BJ (cell line): ENCODE data around the gene ACP7. TPM values are rescaled to one million over a fixed set of nuclear protein-coding genes. Genes with fewer than 3 reads are reported as not detected.

ENCODE experiments used
- CTCF ChIA-PET: fragments of 350-600 bp; formaldehyde crosslinking; extraction: SDS; loops from one replicate; lab custom pipeline; 2021; ENCODE audit warnings: antibody characterized with exemption, inconsistent platforms; lab: Yijun Ruan, JAX
- POLR2A ChIA-PET: fragments of 300-600 bp; sonication (Branson Sonifier 250); formaldehyde crosslinking; extraction: SDS; loops from one replicate; lab custom pipeline; 2021; ENCODE audit warnings: antibody characterized with exemption; lab: Charles Lee
- DNase-seq: peaks from one replicate; pipeline ENCODE4 v3.0.0-alpha.2; 2011; ENCODE audit warnings: low read depth
- H3K27me3 ChIP-seq: 2 replicates; pipeline ENCODE4 v1.6.0; 2011; ENCODE audit warnings: low read length; ENCODE audit not compliant: control insufficient read depth, insufficient read depth
- H3K36me3 ChIP-seq: 2 replicates; pipeline ENCODE4 v1.5.1; 2011; ENCODE audit warnings: low read length; ENCODE audit not compliant: control insufficient read depth, insufficient read depth
- H3K4me3 ChIP-seq: 2 replicates; pipeline ENCODE4 v1.5.1; 2011; ENCODE audit warnings: low read depth, mild to moderate bottlenecking, control low read depth, low read length
- polyA plus RNA-seq: library from polyadenylated mRNA; depleted of rRNA; stranded (reverse); fragments of >200 nt; gene quantifications from 2 replicates; pipeline ENCODE4 v1.2.3, GENCODE V29; 2011
- TF ChIP-seq, protein P1 (sequence below): IDR thresholded peaks from 2 replicates; pipeline ENCODE4 v1.5.1; 2011; ENCODE audit warnings: low read depth, mild to moderate bottlenecking, control low read depth, inconsistent platforms, low read length, moderate library complexity; ENCODE audit not compliant: insufficient read depth

Gene ACP7
- polyA plus RNA-seq, 1 experiment = not detected

DNA sequence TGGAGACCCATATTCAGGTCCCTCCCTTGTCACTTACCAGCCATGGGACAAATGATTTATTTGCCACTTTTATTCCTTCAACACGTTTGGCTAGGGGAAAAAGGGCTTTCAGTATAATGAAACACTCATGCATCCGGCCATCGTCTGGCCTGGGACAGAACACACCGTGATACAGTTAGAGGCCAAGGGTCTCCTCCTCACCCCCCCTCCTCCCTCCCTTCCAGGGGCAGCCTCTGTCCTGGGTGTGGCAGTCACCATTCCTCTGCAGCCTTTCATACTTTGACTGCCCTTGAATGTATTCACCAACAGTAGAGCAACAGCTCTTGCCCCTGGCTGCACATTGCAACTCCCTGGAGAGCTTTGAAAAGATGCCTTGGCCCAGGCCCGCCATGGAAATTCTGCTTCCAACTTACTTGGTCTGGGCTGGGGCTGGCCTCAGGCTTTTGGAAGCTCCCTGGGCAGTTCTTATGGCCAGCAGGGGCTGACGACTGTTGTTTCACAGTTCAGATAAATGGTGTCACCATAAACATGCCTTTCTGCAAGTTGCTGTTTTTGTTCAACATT is 44.4 kb downstream of the ACP7 start:
- no peak for DNase-seq
- TF ChIP-seq, protein P1, sequence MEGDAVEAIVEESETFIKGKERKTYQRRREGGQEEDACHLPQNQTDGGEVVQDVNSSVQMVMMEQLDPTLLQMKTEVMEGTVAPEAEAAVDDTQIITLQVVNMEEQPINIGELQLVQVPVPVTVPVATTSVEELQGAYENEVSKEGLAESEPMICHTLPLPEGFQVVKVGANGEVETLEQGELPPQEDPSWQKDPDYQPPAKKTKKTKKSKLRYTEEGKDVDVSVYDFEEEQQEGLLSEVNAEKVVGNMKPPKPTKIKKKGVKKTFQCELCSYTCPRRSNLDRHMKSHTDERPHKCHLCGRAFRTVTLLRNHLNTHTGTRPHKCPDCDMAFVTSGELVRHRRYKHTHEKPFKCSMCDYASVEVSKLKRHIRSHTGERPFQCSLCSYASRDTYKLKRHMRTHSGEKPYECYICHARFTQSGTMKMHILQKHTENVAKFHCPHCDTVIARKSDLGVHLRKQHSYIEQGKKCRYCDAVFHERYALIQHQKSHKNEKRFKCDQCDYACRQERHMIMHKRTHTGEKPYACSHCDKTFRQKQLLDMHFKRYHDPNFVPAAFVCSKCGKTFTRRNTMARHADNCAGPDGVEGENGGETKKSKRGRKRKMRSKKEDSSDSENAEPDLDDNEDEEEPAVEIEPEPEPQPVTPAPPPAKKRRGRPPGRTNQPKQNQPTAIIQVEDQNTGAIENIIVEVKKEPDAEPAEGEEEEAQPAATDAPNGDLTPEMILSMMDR = no peak; the same call in 1 of the 2 replicates
- H3K4me3 ChIP-seq = no peak overlapping the region
- no peaks in the 10 kb centered on the region for H3K27me3 ChIP-seq
- ChIA-PET CTCF (interaction anchor here (1.0 kb wide), 1 partner anchor 284 kb away, joined by 3 read pairs; the partner anchor contains the start of gene PLEKHG2), POLR2A (no interaction called here)
- H3K36me3 ChIP-seq = no peaks in the 10 kb centered on the region

DNA sequence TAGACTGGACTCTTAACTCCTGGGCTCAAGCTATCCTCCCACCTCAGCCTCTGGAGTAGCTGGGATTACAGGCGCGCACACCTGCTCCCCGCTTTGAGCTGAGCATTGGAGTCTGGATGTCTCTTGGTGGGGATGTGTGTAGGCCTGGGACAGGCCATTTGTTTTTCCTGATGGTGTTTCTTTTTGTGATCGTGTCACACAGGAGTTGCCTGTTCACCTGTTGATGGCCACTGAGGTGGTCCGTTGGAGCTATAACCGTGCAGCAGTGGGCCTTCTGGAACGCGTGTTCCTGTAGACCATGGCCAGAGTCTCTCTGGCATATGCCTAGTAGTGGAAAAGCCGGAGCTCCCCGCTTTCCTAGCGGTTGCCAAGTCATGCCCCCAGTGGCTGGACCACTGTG is 44.9 kb downstream of the ACP7 start:
- POLR2A ChIA-PET = no interaction called here
- CTCF ChIA-PET = interaction anchor here (1.0 kb wide), 2 partner anchors 199 to 283 kb away, joined by 3 to 4 read pairs; partner anchors contain the start of gene PLEKHG2
- TF ChIP-seq, protein P1 = no peak

DNA sequence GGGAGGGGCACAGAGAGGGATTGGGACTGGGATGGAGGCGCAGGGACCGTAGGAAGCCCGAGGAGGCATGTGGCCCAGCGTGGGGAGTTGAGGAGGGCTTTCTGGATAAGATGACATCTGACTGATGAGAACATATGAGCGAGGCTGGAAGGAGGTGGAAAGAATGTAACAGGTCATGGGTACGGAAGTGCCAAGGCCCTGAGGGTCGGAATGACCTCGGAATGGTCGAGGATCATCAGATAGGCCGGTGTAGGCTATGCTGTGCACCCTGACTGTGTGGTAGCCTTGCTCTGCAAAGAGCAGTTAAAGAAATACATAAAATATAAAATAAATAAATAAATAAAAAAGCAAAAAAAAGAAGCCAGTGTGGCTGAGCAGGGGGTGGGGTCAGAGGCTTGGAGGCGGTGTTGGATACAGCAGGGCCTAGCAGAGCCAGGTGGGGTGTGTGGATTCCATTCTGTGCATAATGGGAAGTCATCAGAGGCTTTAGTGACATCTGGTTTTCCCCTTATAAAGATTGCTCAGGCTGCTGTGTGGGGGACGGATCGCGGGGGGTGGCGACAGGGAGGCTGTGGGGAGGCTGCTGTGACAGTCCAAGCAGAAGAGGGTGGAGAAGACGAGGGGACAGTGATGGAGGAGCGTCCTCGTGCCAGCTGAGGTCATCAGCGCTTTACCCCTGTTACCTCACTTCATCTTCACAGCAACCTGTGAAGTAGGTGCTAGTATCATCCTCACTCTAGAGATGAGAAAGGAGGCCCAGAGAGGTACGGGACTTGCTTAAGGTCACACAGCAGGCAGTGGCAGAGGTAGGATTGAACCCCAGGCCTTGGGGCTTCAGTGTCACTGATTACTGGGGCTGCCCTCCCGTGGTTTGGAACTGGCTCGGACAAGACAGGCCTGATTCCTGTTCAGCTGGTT is 46.4 kb downstream of the ACP7 start:
- TF ChIP-seq, protein P1 = no peak
- CTCF ChIA-PET = no interaction called here
- Histone ChIP-seq H3K36me3 (no peaks in the 10 kb centered on the region), H3K4me3 (no peak overlapping the region), H3K27me3 (no peaks in the 10 kb centered on the region)
- no peak for DNase-seq
- POLR2A ChIA-PET = no interaction called here

More for the DNA sequence above, 44.9 kb downstream of the ACP7 start:
- H3K36me3 ChIP-seq = no peaks in the 10 kb centered on the region
- no peak for DNase-seq
- no peak overlapping the region for H3K4me3 ChIP-seq
- no peaks in the 10 kb centered on the region for H3K27me3 ChIP-seq

DNA sequence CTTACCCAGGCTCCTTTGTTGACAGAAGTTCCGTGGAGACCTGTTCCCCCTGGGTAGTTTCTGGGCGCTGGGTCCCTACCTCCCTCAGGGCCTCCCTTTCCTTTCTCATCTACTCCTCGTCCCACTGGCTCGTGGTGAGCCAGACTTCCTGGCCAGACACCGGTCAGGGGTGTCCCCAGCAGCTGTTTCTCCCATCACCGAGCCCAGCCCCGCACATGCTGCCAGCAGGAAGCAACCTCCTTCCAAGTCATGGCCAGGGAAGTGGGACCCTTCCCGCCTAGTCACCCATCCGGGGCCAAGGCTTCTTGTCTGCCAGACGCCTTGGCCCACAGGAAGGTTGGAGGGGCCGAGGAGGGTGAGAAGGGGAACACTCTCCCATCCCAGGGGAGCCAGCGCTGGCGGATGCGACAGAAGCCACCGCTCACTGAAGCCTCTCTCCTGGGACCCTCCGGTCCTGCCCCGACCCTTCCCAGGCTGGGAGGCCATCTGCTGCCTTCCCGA is 47.1 kb downstream of the ACP7 start:
- H3K36me3 ChIP-seq = no peaks in the 10 kb centered on the region
- no peak overlapping the region for H3K4me3 ChIP-seq
- no peaks in the 10 kb centered on the region for H3K27me3 ChIP-seq
- no peak for DNase-seq
- ChIA-PET CTCF (interaction anchor here (1.0 kb wide), 1 partner anchor 15 kb away, joined by 3 read pairs; no protein-coding TSS in a partner anchor), POLR2A (no interaction called here)
- TF ChIP-seq, protein P1 = no peak
